ENCODE measurements around the gene FGGY.

Gene FGGY

GRCh38 chr1:59670662-59671061 is 373.8 kb downstream of the FGGY start:
- no peak for DNase-seq

GRCh38 chr1:59671066-59671952 is 374.4 kb downstream of the FGGY start:
- no peak for DNase-seq

- no peak for DNase-seq
These were observed 375.0 kb downstream of the FGGY start for GRCh38 chr1:59671953-59672305.

GRCh38 chr1:59672851-59673572 is 376.1 kb downstream of the FGGY start:
- DNase-seq = no peak

- no peak for DNase-seq
These were observed 376.9 kb downstream of the FGGY start for GRCh38 chr1:59673573-59674450.

GRCh38 chr1:59674595-59674994 is 377.7 kb downstream of the FGGY start:
- no peak for DNase-seq

GRCh38 chr1:59675936-59676335 is 379.0 kb downstream of the FGGY start:
- no peak for DNase-seq

GRCh38 chr1:59678040-59678439 is 381.1 kb downstream of the FGGY start:
- DNase-seq = no peak

- no peak for DNase-seq
These were observed 381.8 kb downstream of the FGGY start for GRCh38 chr1:59678493-59679228.

GRCh38 chr1:59680044-59680443 is 383.1 kb downstream of the FGGY start:
- DNase-seq = no peak

- DNase-seq = no peak
These were observed 385.6 kb downstream of the FGGY start for GRCh38 chr1:59682396-59683080.

- DNase-seq = no peak
These were observed 386.3 kb downstream of the FGGY start for GRCh38 chr1:59683197-59683596.

- no peak for DNase-seq
These were observed 387.8 kb downstream of the FGGY start for GRCh38 chr1:59684698-59685097.

GRCh38 chr1:59685101-59685500 is 388.2 kb downstream of the FGGY start:
- no peak for DNase-seq

- DNase-seq = no peak
These were observed 388.8 kb downstream of the FGGY start for GRCh38 chr1:59685666-59686065.

- no peak for DNase-seq
These were observed 389.3 kb downstream of the FGGY start for GRCh38 chr1:59686170-59686569.

- DNase-seq = no peak
These were observed 389.7 kb downstream of the FGGY start for GRCh38 chr1:59686574-59686973.

GRCh38 chr1:59687081-59687480 is 390.2 kb downstream of the FGGY start:
- DNase-seq = no peak

- no peak for DNase-seq
These were observed 392.1 kb downstream of the FGGY start for GRCh38 chr1:59688976-59689375.

GRCh38 chr1:59689730-59690129 is 392.8 kb downstream of the FGGY start:
- no peak for DNase-seq

- DNase-seq = no peak
These were observed 393.5 kb downstream of the FGGY start for GRCh38 chr1:59690171-59690930.

Data from activated CD4-positive, alpha-beta T cell treated with anti-CD3 and anti-CD28 coated beads for 48 hours (primary cell).